ENCODE data around the gene COL5A3.

DNA sequence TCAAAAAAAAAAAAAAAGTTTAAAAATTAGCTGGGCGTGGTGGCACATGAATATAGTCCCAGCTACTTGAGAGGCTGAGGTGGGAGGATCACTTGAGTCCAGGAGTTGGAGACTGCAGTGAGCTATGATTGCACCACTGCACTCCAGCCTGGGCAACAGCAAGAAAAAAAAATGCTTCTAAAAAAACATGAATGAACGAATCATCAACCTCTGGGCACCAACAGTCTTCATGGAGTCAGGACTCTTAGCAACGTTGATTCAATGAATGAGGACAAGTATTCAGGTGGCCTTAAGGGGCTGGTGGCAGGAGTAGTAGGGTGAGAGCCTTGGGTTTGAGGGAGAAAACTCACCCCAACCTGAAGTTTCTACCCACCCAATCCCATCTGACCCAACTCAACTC is 53.3 kb downstream of the COL5A3 start:
- TF ChIP-seq, protein P1, sequence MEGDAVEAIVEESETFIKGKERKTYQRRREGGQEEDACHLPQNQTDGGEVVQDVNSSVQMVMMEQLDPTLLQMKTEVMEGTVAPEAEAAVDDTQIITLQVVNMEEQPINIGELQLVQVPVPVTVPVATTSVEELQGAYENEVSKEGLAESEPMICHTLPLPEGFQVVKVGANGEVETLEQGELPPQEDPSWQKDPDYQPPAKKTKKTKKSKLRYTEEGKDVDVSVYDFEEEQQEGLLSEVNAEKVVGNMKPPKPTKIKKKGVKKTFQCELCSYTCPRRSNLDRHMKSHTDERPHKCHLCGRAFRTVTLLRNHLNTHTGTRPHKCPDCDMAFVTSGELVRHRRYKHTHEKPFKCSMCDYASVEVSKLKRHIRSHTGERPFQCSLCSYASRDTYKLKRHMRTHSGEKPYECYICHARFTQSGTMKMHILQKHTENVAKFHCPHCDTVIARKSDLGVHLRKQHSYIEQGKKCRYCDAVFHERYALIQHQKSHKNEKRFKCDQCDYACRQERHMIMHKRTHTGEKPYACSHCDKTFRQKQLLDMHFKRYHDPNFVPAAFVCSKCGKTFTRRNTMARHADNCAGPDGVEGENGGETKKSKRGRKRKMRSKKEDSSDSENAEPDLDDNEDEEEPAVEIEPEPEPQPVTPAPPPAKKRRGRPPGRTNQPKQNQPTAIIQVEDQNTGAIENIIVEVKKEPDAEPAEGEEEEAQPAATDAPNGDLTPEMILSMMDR (IDR thresholded peaks at IDR 0.05 in 4 of 5, conservative IDR thresholded peaks at IDR 0.05 in 1 of 5) = no peak
- TF ChIP-seq POLR2A (IDR thresholded peaks at IDR 0.05) = no peak
